Measurements from ENCODE around the gene BCOR.

The BCOR gene

DNA sequence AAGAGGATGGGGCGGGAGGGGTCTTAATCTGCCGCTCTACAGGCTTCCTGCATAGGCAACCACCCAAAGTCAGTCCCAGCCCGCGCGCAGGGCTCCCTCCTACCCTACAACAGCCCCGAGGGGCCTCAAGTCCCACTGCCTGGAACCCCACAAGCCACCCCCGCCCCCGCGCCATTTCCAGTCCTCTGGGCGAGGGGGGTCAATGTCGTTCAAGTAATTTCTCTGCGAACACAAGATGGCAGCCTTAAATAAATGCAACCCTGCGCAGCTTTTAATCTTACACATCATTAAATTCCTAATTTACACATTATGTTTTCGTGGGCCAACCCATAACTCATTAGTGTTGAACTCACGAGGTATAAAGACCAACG, 92.9 kb downstream of the BCOR start:
- Histone ChIP-seq H3K27ac (ENCODE audit: low read depth, low read length) (no peak overlapping the region), H3K4me3 (ENCODE audit: insufficient read depth, low read length, poor library complexity, severe bottlenecking) (no peak overlapping the region), H3K36me3 (ENCODE audit: low read length) (no peaks in the 10 kb centered on the region), H3K4me2 (ENCODE audit: low read depth, low read length, poor library complexity, severe bottlenecking) (no peak overlapping the region), H2AFZ (ENCODE audit: low read depth, low read length, severe bottlenecking) (no peak overlapping the region), H3K9me3 (ENCODE audit: insufficient read depth, low read length) (no peaks in the 10 kb centered on the region), H3K9ac (ENCODE audit: low read length) (no peak overlapping the region), H3F3A (ENCODE audit: insufficient read depth) (no peaks in the 10 kb centered on the region), H4K20me1 (ENCODE audit: low read depth, low read length) (no peaks in the 10 kb centered on the region), H3K9me2 (replicated peaks; ENCODE audit: insufficient read depth, low read length) (no peaks in the 10 kb centered on the region), H3K79me2 (ENCODE audit: insufficient read depth, low read length) (no peaks in the 10 kb centered on the region), H3K27me3 (ENCODE audit: low read length) (no peaks in the 10 kb centered on the region)
- no peak for TF ChIP-seq EZH2phosphoT487 (conservative IDR thresholded peaks at IDR 0.05; ENCODE audit: low read length)
- TF ChIP-seq, protein P1, sequence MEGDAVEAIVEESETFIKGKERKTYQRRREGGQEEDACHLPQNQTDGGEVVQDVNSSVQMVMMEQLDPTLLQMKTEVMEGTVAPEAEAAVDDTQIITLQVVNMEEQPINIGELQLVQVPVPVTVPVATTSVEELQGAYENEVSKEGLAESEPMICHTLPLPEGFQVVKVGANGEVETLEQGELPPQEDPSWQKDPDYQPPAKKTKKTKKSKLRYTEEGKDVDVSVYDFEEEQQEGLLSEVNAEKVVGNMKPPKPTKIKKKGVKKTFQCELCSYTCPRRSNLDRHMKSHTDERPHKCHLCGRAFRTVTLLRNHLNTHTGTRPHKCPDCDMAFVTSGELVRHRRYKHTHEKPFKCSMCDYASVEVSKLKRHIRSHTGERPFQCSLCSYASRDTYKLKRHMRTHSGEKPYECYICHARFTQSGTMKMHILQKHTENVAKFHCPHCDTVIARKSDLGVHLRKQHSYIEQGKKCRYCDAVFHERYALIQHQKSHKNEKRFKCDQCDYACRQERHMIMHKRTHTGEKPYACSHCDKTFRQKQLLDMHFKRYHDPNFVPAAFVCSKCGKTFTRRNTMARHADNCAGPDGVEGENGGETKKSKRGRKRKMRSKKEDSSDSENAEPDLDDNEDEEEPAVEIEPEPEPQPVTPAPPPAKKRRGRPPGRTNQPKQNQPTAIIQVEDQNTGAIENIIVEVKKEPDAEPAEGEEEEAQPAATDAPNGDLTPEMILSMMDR (IDR thresholded peaks at IDR 0.05; ENCODE audit: insufficient read depth, low read length, poor library complexity, severe bottlenecking), result no peak

DNA sequence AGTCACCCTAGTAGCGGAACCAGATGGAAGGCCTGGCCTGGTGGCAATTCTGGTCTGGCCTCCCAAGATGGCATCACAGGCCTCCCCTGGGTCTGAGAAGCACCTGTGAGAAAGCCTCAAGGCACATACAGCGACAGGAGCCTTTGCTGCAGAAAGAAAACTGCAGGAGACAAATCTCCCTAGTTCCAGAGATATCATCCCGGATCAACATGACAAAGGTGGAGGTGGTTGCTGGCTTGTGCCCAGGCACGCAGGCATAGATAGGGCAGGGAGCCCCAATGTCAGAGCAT, 93.6 kb downstream of the BCOR start:
- H4K20me1 ChIP-seq (ENCODE audit: low read depth, low read length), result no peaks in the 10 kb centered on the region
- no peaks in the 10 kb centered on the region for H3K9me2 ChIP-seq (replicated peaks; ENCODE audit: insufficient read depth, low read length)
- H3K36me3 ChIP-seq (ENCODE audit: low read length), result no peaks in the 10 kb centered on the region
- H3K79me2 ChIP-seq (ENCODE audit: insufficient read depth, low read length), result no peaks in the 10 kb centered on the region
- H3K4me2 ChIP-seq (ENCODE audit: low read depth, low read length, poor library complexity, severe bottlenecking), result no peak overlapping the region
- H3K27me3 ChIP-seq (ENCODE audit: low read length), result no peaks in the 10 kb centered on the region
- H2AFZ ChIP-seq (ENCODE audit: low read depth, low read length, severe bottlenecking), result no peak overlapping the region
- H3K4me3 ChIP-seq (ENCODE audit: insufficient read depth, low read length, poor library complexity, severe bottlenecking), result no peak overlapping the region
- no peaks in the 10 kb centered on the region for H3K9me3 ChIP-seq (ENCODE audit: insufficient read depth, low read length)
- H3K27ac ChIP-seq (ENCODE audit: low read depth, low read length), result no peak overlapping the region
- H3K9ac ChIP-seq (ENCODE audit: low read length), result no peak overlapping the region
- no peaks in the 10 kb centered on the region for H3F3A ChIP-seq (ENCODE audit: insufficient read depth)
- TF ChIP-seq EZH2phosphoT487 (conservative IDR thresholded peaks at IDR 0.05; ENCODE audit: low read length), result no peak
- TF ChIP-seq, protein P1 (IDR thresholded peaks at IDR 0.05; ENCODE audit: insufficient read depth, low read length, poor library complexity, severe bottlenecking), result no peak

DNA sequence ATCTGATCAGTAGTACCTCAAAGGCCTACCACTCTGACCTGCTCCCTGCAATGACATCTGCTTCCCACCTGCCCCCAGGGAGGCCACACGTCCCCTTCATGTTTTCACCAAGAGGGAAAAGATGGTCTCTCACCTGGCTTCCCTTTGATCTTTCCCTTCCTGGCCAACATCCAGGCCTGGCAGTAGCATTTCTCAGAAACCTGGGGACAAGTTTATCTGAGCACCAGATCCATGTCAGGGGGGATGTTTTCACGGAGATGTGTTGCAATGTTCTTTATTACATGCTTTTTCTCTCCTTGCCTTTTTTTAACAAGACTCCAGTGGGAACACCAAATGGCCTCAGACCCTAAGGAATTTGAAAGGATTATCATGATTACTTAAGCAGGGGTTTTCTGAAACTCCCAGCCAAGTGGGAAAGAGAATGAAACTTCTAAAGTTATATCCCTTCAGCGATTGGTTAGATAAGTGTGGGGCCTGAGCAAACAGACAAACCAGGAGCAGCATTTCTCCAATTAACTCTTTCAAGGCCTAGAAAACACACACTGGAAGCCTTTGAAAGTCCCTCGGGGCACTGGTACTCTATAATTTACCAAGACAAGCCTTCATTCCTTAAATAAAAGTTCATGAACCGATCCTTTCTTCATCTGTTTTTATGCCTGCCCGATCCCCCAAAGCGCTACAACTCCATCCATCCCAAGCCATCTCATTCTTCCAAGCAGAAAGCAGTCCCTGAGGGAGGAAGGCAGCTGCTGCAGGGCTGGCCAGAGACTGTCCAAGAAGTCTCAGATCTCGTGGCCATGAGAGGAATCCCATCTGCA, 94.1 kb downstream of the BCOR start:
- Histone ChIP-seq H3K27ac (ENCODE audit: low read depth, low read length) (no peak overlapping the region), H3K4me2 (ENCODE audit: low read depth, low read length, poor library complexity, severe bottlenecking) (no peak overlapping the region), H4K20me1 (ENCODE audit: low read depth, low read length) (no peaks in the 10 kb centered on the region), H3K36me3 (ENCODE audit: low read length) (no peaks in the 10 kb centered on the region), H3K9me2 (replicated peaks; ENCODE audit: insufficient read depth, low read length) (no peaks in the 10 kb centered on the region), H3K27me3 (ENCODE audit: low read length) (no peaks in the 10 kb centered on the region), H2AFZ (ENCODE audit: low read depth, low read length, severe bottlenecking) (no peak overlapping the region), H3F3A (ENCODE audit: insufficient read depth) (no peaks in the 10 kb centered on the region), H3K9ac (ENCODE audit: low read length) (no peak overlapping the region), H3K9me3 (ENCODE audit: insufficient read depth, low read length) (no peaks in the 10 kb centered on the region), H3K4me3 (ENCODE audit: insufficient read depth, low read length, poor library complexity, severe bottlenecking) (no peak overlapping the region), H3K79me2 (ENCODE audit: insufficient read depth, low read length) (no peaks in the 10 kb centered on the region)
- TF ChIP-seq, protein P1 (IDR thresholded peaks at IDR 0.05; ENCODE audit: insufficient read depth, low read length, poor library complexity, severe bottlenecking), result no peak
- TF ChIP-seq EZH2phosphoT487 (conservative IDR thresholded peaks at IDR 0.05; ENCODE audit: low read length), result no peak
